Activated T-cell treated with anti-CD3 and anti-CD28 coated beads, Interleukin-2, amount 50 U/mL, for 1 hour (primary cell): ENCODE data around the gene LOXL4.

Experiments used
- DNase-seq: peaks from one replicate; pipeline ENCODE4 v3.0.0-alpha.2; 2020

The LOXL4 gene

GRCh38 chr10:98263088-98263487, 4.9 kb downstream of the LOXL4 start:
- DNase-seq, result no peak

- DNase-seq, result no peak
These were observed 5.4 kb downstream of the LOXL4 start for GRCh38 chr10:98262571-98262970.

- no peak for DNase-seq
These were observed 6.3 kb downstream of the LOXL4 start for GRCh38 chr10:98261436-98262277.

GRCh38 chr10:98260752-98261151, 7.2 kb downstream of the LOXL4 start:
- no peak for DNase-seq

GRCh38 chr10:98260350-98260749, 7.6 kb downstream of the LOXL4 start:
- no peak for DNase-seq

GRCh38 chr10:98259606-98260315, 8.2 kb downstream of the LOXL4 start:
- DNase-seq, result no peak

GRCh38 chr10:98258683-98259454, 9.1 kb downstream of the LOXL4 start:
- no peak for DNase-seq

- no peak for DNase-seq
These were observed 10.0 kb downstream of the LOXL4 start for GRCh38 chr10:98257961-98258360.

- no peak for DNase-seq
These were observed 10.8 kb downstream of the LOXL4 start for GRCh38 chr10:98257198-98257597.

GRCh38 chr10:98256692-98257091, 11.3 kb downstream of the LOXL4 start:
- DNase-seq, result no peak

- DNase-seq, result no peak
These were observed 12.7 kb downstream of the LOXL4 start for GRCh38 chr10:98255146-98255877.

- DNase-seq, result no peak
These were observed 13.6 kb downstream of the LOXL4 start for GRCh38 chr10:98254234-98254974.

GRCh38 chr10:98253499-98253898, 14.5 kb downstream of the LOXL4 start:
- no peak for DNase-seq

GRCh38 chr10:98252464-98252863, 15.5 kb downstream of the LOXL4 start:
- DNase-seq, result no peak

- no peak for DNase-seq
These were observed 16.6 kb downstream of the LOXL4 start for GRCh38 chr10:98251399-98251798.

GRCh38 chr10:98249134-98249533, 18.9 kb downstream of the LOXL4 start:
- no peak for DNase-seq

GRCh38 chr10:98248018-98248417, 20.0 kb downstream of the LOXL4 start:
- DNase-seq, result no peak

GRCh38 chr10:98246911-98247805, 20.8 kb downstream of the LOXL4 start:
- no peak for DNase-seq

- no peak for DNase-seq
These were observed 23.4 kb downstream of the LOXL4 start for GRCh38 chr10:98244586-98244985.

GRCh38 chr10:98244141-98244540, 23.9 kb downstream of the LOXL4 start:
- DNase-seq, result no peak

GRCh38 chr10:98242823-98243222, 25.2 kb downstream of the LOXL4 start:
- no peak for DNase-seq
